ENCODE results near the gene PIP. TPM values are rescaled to one million over a fixed set of nuclear protein-coding genes. Genes with fewer than 3 reads are reported as not detected.

The PIP gene
- total RNA-seq, 4 donors from 2014 or later, result not detected

DNA sequence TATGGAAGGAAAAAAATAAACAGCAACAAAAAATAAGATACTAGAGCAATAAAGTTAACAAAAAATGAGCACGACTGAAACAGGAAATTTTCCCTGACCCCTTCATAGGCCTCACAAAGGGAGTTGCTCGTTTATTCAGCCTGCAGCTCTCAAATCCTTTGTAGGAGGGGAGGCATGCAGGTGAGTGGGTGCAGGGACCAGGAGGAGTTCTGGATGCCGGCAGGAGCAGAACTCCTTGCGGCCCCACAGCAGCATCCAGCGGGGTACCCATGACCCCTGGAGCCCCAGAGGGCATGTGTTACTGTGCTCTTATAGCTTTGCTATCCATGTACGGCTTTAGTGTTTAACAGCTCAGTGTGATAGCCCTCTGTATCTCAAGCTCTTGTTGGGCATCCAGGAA lies 57.1 kb downstream of the PIP start:
- Histone ChIP-seq H3K27ac (no peak overlapping the region), H3K27me3 (no peaks in the 10 kb centered on the region), H3K4me3 (no peak overlapping the region), H3K4me1 (no peaks in the 10 kb centered on the region), H3K9me3 (no peaks in the 10 kb centered on the region), H3K36me3 (no peaks in the 10 kb centered on the region)
- no peak for TF ChIP-seq POLR2A (IDR thresholded peaks at IDR 0.05)
- TF ChIP-seq, protein P1, sequence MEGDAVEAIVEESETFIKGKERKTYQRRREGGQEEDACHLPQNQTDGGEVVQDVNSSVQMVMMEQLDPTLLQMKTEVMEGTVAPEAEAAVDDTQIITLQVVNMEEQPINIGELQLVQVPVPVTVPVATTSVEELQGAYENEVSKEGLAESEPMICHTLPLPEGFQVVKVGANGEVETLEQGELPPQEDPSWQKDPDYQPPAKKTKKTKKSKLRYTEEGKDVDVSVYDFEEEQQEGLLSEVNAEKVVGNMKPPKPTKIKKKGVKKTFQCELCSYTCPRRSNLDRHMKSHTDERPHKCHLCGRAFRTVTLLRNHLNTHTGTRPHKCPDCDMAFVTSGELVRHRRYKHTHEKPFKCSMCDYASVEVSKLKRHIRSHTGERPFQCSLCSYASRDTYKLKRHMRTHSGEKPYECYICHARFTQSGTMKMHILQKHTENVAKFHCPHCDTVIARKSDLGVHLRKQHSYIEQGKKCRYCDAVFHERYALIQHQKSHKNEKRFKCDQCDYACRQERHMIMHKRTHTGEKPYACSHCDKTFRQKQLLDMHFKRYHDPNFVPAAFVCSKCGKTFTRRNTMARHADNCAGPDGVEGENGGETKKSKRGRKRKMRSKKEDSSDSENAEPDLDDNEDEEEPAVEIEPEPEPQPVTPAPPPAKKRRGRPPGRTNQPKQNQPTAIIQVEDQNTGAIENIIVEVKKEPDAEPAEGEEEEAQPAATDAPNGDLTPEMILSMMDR (IDR thresholded peaks at IDR 0.05), result no peak
- no peak for DNase-seq

Other genes starting within 250 kb of the PIP start
- gene TRPV6, start 246.3 kb upstream of the PIP start, total RNA-seq, result 1 to 10 TPM in 1 of 4 donors, under 1 TPM in 3; 0.19 to 2.5 (median 0.82) TPM
- under 1 TPM in 1 of 4 donors, not detected in 3; 0.83 TPM for gene TRPV5, start 198.3 kb upstream of the PIP start, total RNA-seq
- gene LLCFC1, start 192.6 kb upstream of the PIP start, total RNA-seq, result not detected
- gene KEL, start 169.7 kb upstream of the PIP start, total RNA-seq, result not detected
- gene OR9A2, start 104.9 kb upstream of the PIP start, total RNA-seq, result not detected
- not detected for gene OR6V1, start 79.7 kb upstream of the PIP start, total RNA-seq
- gene TAS2R39, start 51.3 kb downstream of the PIP start, total RNA-seq, result not detected
- gene TAS2R40, start 90.0 kb downstream of the PIP start, total RNA-seq, result not detected
- 100 to 1,000 TPM; 202 to 580 (median 484) TPM for gene GSTK1, start 131.4 kb downstream of the PIP start, total RNA-seq
- gene TMEM139, start 152.9 kb downstream of the PIP start, total RNA-seq, result 100 to 1,000 TPM in 3 of 4 donors, 10 to 100 TPM in 1; 54.5 to 162 (median 130) TPM
- 10 to 100 TPM; 34.8 to 43.7 (median 38.3) TPM for gene CASP2, start 156.3 kb downstream of the PIP start, total RNA-seq
- 1 to 10 TPM in 3 of 4 donors, not detected in 1; 1.1 to 6.5 (median 2.5) TPM for gene CLCN1, start 184.0 kb downstream of the PIP start, total RNA-seq
- under 1 TPM in 3 of 4 donors, not detected in 1; 0.66 to 0.83 (median 0.80) TPM for gene FAM131B, start 230.6 kb downstream of the PIP start, total RNA-seq
- 10 to 100 TPM; 47.0 to 88.0 (median 55.9) TPM for gene ZYX, start 249.3 kb downstream of the PIP start, total RNA-seq

Measured in Peyer's patch (tissue), 4 donors.